DOHH2 (cell line): Measurements from ENCODE around the gene EID3.

Experiments
- H3F3A ChIP-seq: fragments of 200-600 bp; sonication (generic), shearing (Covaris generic); 2 replicates; pipeline ENCODE4 v1.6.0; 2016; ENCODE audit warnings: antibody characterized with exemption, mild to moderate bottlenecking; ENCODE audit not compliant: control insufficient read depth, insufficient read depth
- H3K27ac ChIP-seq: fragments of 200-600 bp; sonication (generic); 2 replicates; pipeline ENCODE4 v1.5.1; 2014; ENCODE audit warnings: low read depth, mild to moderate bottlenecking, low read length, moderate library complexity
- H3K27me3 ChIP-seq: fragments of 200-600 bp; sonication (generic); 2 replicates; pipeline ENCODE4 v1.6.1; 2014; ENCODE audit warnings: mild to moderate bottlenecking, low read length, mixed read lengths; ENCODE audit not compliant: control insufficient read depth
- H3K36me3 ChIP-seq: fragments of 200-600 bp; sonication (generic); 2 replicates; pipeline ENCODE4 v1.6.1; 2014; ENCODE audit warnings: mild to moderate bottlenecking, low read length, moderate library complexity, mixed read lengths; ENCODE audit not compliant: control insufficient read depth
- H3K4me1 ChIP-seq: fragments of 200-600 bp; sonication (generic); 2 replicates; pipeline ENCODE4 v1.6.1; 2014; ENCODE audit warnings: mild to moderate bottlenecking, low read length, mixed read lengths; ENCODE audit not compliant: control insufficient read depth
- H3K4me2 ChIP-seq: fragments of 200-600 bp; sonication (generic); 2 replicates; pipeline ENCODE4 v1.6.0; 2014; ENCODE audit warnings: mild to moderate bottlenecking, low read length, moderate library complexity
- H3K4me3 ChIP-seq: fragments of 200-600 bp; sonication (generic); 2 replicates; pipeline ENCODE4 v1.5.1; 2014; ENCODE audit warnings: mild to moderate bottlenecking, low read length, mixed read lengths
- H3K79me2 ChIP-seq: fragments of 200-600 bp; sonication (generic); 2 replicates; pipeline ENCODE4 v1.6.1; 2014; ENCODE audit warnings: mild to moderate bottlenecking, low read length, mixed read lengths; ENCODE audit not compliant: control insufficient read depth
- H3K9me2 ChIP-seq: fragments of 200-600 bp; sonication (generic); replicated peaks from 2 replicates; pipeline ENCODE4 v1.6.1; 2014; ENCODE audit warnings: mild to moderate bottlenecking, low read length, mixed read lengths; ENCODE audit not compliant: control insufficient read depth
- H3K9me3 ChIP-seq: fragments of 200-600 bp; sonication (generic); 2 replicates; pipeline ENCODE4 v1.6.1; 2014; ENCODE audit warnings: antibody characterized with exemption, low read length, mixed read lengths; ENCODE audit not compliant: control insufficient read depth, insufficient read depth
- H4K20me1 ChIP-seq: fragments of 200-600 bp; sonication (generic); 2 replicates; pipeline ENCODE4 v1.6.0; 2014; ENCODE audit warnings: low read depth, mild to moderate bottlenecking, antibody characterized with exemption, low read length, moderate library complexity; ENCODE audit not compliant: control insufficient read depth, insufficient read depth
- EZH2phosphoT487 ChIP-seq: fragments of 200-600 bp; sonication (generic); IDR thresholded peaks from 2 replicates; pipeline ENCODE4 v1.6.1; 2017; ENCODE audit warnings: borderline replicate concordance, mild to moderate bottlenecking, antibody characterized with exemption, low read length, moderate library complexity, mixed read lengths
- TF ChIP-seq, protein P1 (sequence below): fragments of 200-600 bp; sonication (generic); IDR thresholded peaks from one replicate; pipeline ENCODE4 v1.5.1; 2014; ENCODE audit warnings: antibody characterized with exemption, mild to moderate bottlenecking, low read depth, low read length; ENCODE audit not compliant: poor library complexity, severe bottlenecking

Gene EID3

DNA sequence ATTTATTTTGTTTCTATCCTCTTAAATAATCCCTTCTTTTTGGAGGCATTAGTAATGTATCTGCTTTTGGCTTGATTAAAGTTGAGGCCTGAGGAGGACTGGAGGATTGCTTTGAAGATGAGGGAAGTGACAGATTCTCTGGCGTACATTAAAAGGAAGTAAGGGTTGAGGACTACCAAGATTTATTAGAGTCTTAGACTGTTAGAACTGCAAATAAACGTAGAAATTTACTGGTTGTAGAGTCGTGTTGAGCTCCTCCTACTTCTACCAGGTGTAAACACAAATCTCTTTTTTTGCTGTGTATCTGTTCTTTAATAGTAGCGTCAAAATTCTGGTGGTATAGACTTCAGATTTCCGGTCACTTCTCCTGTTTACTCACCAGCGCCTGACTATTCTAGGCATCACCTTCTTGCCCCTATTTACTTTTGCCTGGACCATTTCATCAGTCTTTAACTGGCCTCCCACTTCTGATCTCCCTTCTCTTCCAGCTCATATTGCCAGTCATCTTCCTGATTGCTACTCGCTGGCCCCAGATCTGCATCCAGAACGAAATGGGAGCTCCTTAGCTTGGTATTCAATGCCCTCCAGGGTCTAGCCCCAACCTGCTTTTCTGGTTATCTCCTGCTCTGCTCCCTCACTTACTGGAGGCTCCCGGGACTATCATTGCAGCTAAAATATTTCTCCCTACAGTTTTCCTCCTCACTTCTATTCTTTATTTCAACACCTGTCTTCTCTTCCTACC, 8.4 kb upstream of the EID3 start:
- H3F3A ChIP-seq = no peaks in the 10 kb centered on the region
- no peaks in the 10 kb centered on the region for H3K27me3 ChIP-seq
- H3K79me2 ChIP-seq = peaks cover 96% of the 10 kb centered on the region
- no peak overlapping the region for H3K4me3 ChIP-seq
- peaks cover 17% of the 10 kb centered on the region; the same call in 1 of the 2 replicates for H4K20me1 ChIP-seq
- H3K9me2 ChIP-seq = no peaks in the 10 kb centered on the region
- no peak overlapping the region for H3K27ac ChIP-seq
- TF ChIP-seq, protein P1, sequence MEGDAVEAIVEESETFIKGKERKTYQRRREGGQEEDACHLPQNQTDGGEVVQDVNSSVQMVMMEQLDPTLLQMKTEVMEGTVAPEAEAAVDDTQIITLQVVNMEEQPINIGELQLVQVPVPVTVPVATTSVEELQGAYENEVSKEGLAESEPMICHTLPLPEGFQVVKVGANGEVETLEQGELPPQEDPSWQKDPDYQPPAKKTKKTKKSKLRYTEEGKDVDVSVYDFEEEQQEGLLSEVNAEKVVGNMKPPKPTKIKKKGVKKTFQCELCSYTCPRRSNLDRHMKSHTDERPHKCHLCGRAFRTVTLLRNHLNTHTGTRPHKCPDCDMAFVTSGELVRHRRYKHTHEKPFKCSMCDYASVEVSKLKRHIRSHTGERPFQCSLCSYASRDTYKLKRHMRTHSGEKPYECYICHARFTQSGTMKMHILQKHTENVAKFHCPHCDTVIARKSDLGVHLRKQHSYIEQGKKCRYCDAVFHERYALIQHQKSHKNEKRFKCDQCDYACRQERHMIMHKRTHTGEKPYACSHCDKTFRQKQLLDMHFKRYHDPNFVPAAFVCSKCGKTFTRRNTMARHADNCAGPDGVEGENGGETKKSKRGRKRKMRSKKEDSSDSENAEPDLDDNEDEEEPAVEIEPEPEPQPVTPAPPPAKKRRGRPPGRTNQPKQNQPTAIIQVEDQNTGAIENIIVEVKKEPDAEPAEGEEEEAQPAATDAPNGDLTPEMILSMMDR = no peak
- no peak for TF ChIP-seq EZH2phosphoT487
- no peaks in the 10 kb centered on the region for H3K9me3 ChIP-seq
- H3K36me3 ChIP-seq = peaks cover 78% of the 10 kb centered on the region
- no peaks in the 10 kb centered on the region for H3K4me1 ChIP-seq
- H3K4me2 ChIP-seq = no peak overlapping the region

DNA sequence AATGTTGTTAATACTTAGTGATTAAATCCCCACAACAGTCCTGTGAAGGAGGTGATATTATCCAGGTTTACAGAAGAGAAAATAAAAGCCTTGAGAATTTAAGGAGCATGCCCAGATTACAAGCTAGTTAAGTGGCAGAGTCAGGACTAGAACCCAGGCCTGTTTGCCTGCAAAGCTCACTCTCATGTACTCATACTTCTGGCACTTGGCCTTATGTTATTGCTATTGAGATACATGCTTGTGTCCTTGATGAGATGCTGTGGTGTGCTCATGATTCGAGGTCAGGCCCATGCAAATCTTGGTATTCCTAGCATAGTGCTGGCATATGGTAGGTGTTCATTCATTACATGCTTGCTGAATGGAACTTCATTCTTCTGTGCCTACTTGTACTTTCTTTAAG, 7.6 kb upstream of the EID3 start:
- Histone ChIP-seq H3F3A (no peaks in the 10 kb centered on the region), H3K27ac (no peak overlapping the region), H3K79me2 (peaks cover 96% of the 10 kb centered on the region), H3K9me2 (no peaks in the 10 kb centered on the region), H4K20me1 (peaks cover 17% of the 10 kb centered on the region; the same call in 1 of the 2 replicates), H3K36me3 (peaks cover 80% of the 10 kb centered on the region), H3K4me1 (no peaks in the 10 kb centered on the region), H3K27me3 (no peaks in the 10 kb centered on the region), H3K4me2 (no peak overlapping the region), H3K9me3 (no peaks in the 10 kb centered on the region), H3K4me3 (no peak overlapping the region)
- no peak for TF ChIP-seq EZH2phosphoT487

DNA sequence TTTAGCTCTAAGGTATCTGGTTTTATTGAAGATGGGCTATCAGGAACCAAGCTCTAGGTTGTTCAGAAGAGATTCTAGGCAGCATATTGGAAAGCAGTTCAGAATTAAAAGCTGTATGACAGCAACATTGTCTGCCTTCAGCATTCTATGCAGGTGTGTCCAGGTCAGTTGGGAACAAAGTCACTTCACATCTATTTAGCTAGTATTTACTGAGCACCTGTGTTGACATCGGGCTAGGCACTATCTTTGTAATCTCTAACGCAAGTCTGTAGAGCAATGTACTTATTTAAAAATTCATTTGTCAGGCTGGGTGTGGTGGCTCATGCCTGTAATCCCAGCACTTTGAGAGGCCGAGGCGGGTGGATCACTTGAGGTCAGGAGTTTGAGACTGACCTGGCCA, 6.8 kb upstream of the EID3 start:
- Histone ChIP-seq H3K4me3 (no peak overlapping the region), H3K27ac (no peak overlapping the region), H3K27me3 (no peaks in the 10 kb centered on the region), H3F3A (no peaks in the 10 kb centered on the region), H3K4me2 (no peak overlapping the region), H3K9me3 (no peaks in the 10 kb centered on the region), H3K36me3 (peaks cover 79% of the 10 kb centered on the region), H3K79me2 (peaks cover 98% of the 10 kb centered on the region), H4K20me1 (peaks cover 17% of the 10 kb centered on the region; the same call in 1 of the 2 replicates), H3K4me1 (no peaks in the 10 kb centered on the region), H3K9me2 (no peaks in the 10 kb centered on the region)
- TF ChIP-seq, protein P1 = no peak
- TF ChIP-seq EZH2phosphoT487 = no peak

DNA sequence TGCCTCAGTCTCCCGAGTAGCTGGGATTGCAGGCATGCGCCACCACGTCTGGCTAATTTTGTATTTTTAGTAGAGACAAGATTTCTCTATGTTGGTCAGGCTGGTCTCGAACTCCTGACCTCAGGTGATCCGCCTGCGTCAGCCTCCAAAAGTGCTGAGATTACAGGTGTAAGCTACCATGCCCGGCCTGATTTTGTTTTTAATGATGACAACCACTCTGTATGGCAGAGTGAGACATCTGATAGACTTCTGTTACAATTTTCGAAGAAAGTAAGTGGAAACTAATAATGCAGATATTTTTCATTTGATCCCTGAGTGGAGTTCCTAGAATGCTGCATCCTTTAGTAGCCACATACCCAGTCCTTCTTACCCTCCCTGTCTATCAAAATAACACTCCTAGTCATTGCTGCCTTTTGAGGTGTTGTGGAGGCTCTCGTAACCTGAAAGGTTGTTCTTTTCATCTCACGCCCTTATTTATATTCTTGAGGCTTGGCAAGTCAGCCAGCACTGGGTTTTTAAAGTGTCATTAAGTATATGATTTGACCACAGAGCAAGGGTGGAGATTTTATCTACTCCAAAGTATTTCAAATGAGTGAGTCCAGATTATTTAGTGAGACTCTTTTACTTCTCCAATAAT, 5.9 kb upstream of the EID3 start:
- Histone ChIP-seq H3K9me3 (no peaks in the 10 kb centered on the region), H3K27ac (no peak overlapping the region), H3K4me2 (no peak overlapping the region), H3K36me3 (peaks cover 78% of the 10 kb centered on the region), H3K4me3 (no peak overlapping the region), H4K20me1 (peaks cover 17% of the 10 kb centered on the region; the same call in 1 of the 2 replicates), H3F3A (no peaks in the 10 kb centered on the region), H3K4me1 (no peaks in the 10 kb centered on the region), H3K27me3 (no peaks in the 10 kb centered on the region), H3K79me2 (peaks cover 98% of the 10 kb centered on the region), H3K9me2 (no peaks in the 10 kb centered on the region)
- TF ChIP-seq, protein P1 = no peak
- TF ChIP-seq EZH2phosphoT487 = no peak
